ENCODE results near the gene RNF157. TPM values are rescaled to one million over a fixed set of nuclear protein-coding genes. Genes with fewer than 3 reads are reported as not detected.

Gene RNF157
- total and polyA plus RNA-seq, 2 of the 13 experiments (the other 11 are each of a cell fraction or from before 2014, with no cell fraction given), result 0.44 to 1.5 TPM

DNA sequence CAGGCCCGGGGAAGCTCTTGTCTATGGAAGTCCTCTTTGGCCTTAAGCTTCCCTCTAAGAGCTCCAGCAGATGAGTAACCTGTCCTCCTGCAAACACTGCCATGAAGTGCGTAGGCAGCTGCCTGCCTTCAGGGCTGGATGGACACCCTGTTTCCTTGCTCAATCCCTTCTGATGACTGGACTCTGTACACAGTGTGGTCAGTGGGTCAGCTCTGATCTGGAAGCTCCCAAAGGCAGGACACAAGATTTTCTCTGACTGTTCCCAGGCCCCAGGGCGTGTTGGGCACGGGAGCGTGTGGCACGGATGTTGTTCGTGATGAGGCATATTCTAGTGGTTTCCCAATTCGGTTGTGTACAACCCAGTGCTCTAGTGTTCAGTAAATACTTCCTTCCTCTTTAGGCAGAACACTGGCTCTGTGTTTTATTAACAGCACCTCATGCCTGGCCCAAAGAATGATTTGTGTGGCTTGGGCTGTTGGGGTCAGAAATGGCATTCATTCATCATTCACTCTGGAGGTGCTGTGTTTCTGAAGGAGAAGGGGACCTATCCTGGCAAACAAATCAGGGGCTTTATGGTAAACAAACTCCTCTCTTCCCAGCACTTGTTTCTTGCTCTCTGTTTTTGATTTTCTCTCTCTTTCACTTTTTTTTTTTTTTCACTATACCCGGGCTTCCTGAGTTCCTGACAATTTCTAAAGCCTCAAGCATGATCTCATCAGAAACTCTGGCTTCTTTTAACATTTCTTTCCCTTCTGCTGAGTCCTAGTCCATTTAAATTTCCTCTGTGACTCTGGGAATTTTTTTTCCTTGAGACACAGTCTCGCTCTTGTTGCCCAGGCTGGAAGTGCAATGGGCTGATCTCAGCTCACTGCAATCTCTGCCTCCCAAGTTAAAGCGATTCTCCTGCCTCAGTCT, 12.0 kb upstream of the RNF157 start (continued):
- TF ChIP-seq YEATS4 (CRISPR knock-in tag; IDR thresholded peaks at IDR 0.05; ENCODE audit: borderline replicate concordance), result peak; percentile 74; the same call in 1 of the 2 replicates
- peak; percentile 56 for TF ChIP-seq PHF8 (CRISPR knock-in tag; IDR thresholded peaks at IDR 0.05)
- TF ChIP-seq ZNF260 (CRISPR knock-in tag; IDR thresholded peaks at IDR 0.05; ENCODE audit: borderline replicate concordance, low read depth), result no peak
- TF ChIP-seq, protein P1, sequence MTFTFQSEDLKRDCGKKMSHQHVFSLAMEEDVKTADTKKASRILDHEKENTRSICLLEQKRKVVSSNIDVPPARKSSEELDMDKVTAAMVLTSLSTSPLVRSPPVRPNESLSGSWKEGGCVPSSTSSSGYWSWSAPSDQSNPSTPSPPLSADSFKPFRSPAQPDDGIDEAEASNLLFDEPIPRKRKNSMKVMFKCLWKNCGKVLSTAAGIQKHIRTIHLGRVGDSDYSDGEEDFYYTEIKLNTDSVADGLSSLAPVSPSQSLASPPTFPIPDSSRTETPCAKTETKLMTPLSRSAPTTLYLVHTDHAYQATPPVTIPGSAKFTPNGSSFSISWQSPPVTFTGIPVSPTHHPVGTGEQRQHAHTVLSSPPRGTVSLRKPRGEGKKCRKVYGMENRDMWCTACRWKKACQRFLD (CRISPR knock-in tag; IDR thresholded peaks at IDR 0.05; ENCODE audit: borderline replicate concordance), result no peak
- TF ChIP-seq ZNF724P (CRISPR knock-in tag; IDR thresholded peaks at IDR 0.05; ENCODE audit: borderline replicate concordance), result peak; percentile 67
- peak; percentile 77; the same call in 1 of the 2 replicates for TF ChIP-seq ZNF331 (CRISPR knock-in tag; IDR thresholded peaks at IDR 0.05)
- no peak for TF ChIP-seq NR1H2 (CRISPR knock-in tag; IDR thresholded peaks at IDR 0.05; ENCODE audit: borderline replicate concordance, low read depth)
- TF ChIP-seq ZNF614 (CRISPR knock-in tag; IDR thresholded peaks at IDR 0.05; ENCODE audit: borderline replicate concordance), result peak; percentile 96; the same call in 1 of the 2 replicates
- peak; percentile 96 for TF ChIP-seq ELF3 (CRISPR knock-in tag; IDR thresholded peaks at IDR 0.05)
- no peak for TF ChIP-seq ZNF660 (CRISPR knock-in tag; IDR thresholded peaks at IDR 0.05; ENCODE audit: borderline replicate concordance, low read depth)
- TF ChIP-seq PAF1 (CRISPR knock-in tag; IDR thresholded peaks at IDR 0.05), result no peak
- TF ChIP-seq SATB2 (CRISPR knock-in tag; IDR thresholded peaks at IDR 0.05), result no peak
- TF ChIP-seq ARID5B (CRISPR knock-in tag; IDR thresholded peaks at IDR 0.05), result peak; percentile 96
- no peak; the same call in 1 of the 2 replicates for TF ChIP-seq PPARG (CRISPR knock-in tag; conservative IDR thresholded peaks at IDR 0.05)
- TF ChIP-seq TCF7L2 (IDR thresholded peaks at IDR 0.05; ENCODE audit: low read depth, low read length), result no peak
- no peak for TF ChIP-seq ZNF562 (CRISPR knock-in tag; IDR thresholded peaks at IDR 0.05; ENCODE audit: borderline replicate concordance)
- peak; percentile 96 for TF ChIP-seq ZNF292 (CRISPR knock-in tag; IDR thresholded peaks at IDR 0.05; ENCODE audit: borderline replicate concordance, low read depth)
- peak; percentile 40; the same call in 1 of the 2 replicates for TF ChIP-seq ZBTB21 (CRISPR knock-in tag; IDR thresholded peaks at IDR 0.05)
- no peak for TF ChIP-seq ZBTB37 (CRISPR knock-in tag; IDR thresholded peaks at IDR 0.05)
- peak; percentile 75 for TF ChIP-seq ERF (CRISPR knock-in tag; IDR thresholded peaks at IDR 0.05)
- peak; percentile 90; the same call in 1 of the 2 replicates for TF ChIP-seq IRF9 (CRISPR knock-in tag; IDR thresholded peaks at IDR 0.05; ENCODE audit: borderline replicate concordance)
- TF ChIP-seq EED (CRISPR knock-in tag; IDR thresholded peaks at IDR 0.05), result no peak
